Measurements from ENCODE around the gene LEFTY1. TPM values are rescaled to one million over a fixed set of nuclear protein-coding genes. Genes with fewer than 3 reads are reported as not detected.

The LEFTY1 gene
- total RNA-seq, 2 experiments from 2014 or later, result 0.09 to 1.0 TPM

DNA sequence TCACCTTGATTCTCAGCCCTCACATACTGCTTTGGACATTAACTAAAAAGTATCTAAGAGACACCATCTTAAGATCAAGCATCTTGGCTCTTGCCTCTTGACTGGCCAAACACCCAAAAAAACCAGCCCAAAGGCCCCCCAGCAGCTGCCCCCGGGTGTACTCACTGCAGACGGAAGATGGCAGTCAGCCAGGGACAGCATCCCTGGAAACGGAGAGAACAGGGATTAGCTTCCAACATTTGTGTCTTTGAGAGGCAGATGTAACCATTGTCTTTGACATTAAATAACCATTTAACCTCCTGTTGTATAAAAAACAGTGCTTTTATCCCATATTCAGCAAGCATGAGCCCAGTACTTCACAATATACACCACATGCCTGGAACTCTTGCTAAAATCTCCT is 18.0 kb downstream of the LEFTY1 start:
- Histone ChIP-seq H3K9me2 (ENCODE audit: insufficient read depth, low read length) (no peaks in the 10 kb centered on the region), H3K9me3 (ENCODE audit: low read length) (no peaks in the 10 kb centered on the region), H2AFZ (ENCODE audit: low read length) (no peak overlapping the region), H3K4me1 (ENCODE audit: insufficient read depth, low read length, poor library complexity, severe bottlenecking) (no peaks in the 10 kb centered on the region), H3K79me2 (ENCODE audit: insufficient read depth, low read depth, low read length) (no peaks in the 10 kb centered on the region), H3K4me2 (ENCODE audit: low read length) (no peak overlapping the region), H3K4me3 (ENCODE audit: low read depth, low read length, poor library complexity, severe bottlenecking) (no peak overlapping the region), H3K36me3 (ENCODE audit: insufficient read depth, low read length) (peaks cover 45% of the 10 kb centered on the region), H3K27ac (ENCODE audit: low read depth, low read length, poor library complexity, severe bottlenecking) (no peak overlapping the region), H4K20me1 (ENCODE audit: insufficient read depth, low read length) (no peaks in the 10 kb centered on the region)
- POLR2A ChIA-PET, result interaction anchor here (0.7 to 1.4 kb wide), 5 partner anchors 9 to 53 kb away, joined by 3 to 6 read pairs (median 4); no protein-coding TSS in a partner anchor
- no peak for TF ChIP-seq EZH2phosphoT487 (IDR thresholded peaks at IDR 0.05; ENCODE audit: borderline replicate concordance, low read depth, low read length)
- TF ChIP-seq, protein P1, sequence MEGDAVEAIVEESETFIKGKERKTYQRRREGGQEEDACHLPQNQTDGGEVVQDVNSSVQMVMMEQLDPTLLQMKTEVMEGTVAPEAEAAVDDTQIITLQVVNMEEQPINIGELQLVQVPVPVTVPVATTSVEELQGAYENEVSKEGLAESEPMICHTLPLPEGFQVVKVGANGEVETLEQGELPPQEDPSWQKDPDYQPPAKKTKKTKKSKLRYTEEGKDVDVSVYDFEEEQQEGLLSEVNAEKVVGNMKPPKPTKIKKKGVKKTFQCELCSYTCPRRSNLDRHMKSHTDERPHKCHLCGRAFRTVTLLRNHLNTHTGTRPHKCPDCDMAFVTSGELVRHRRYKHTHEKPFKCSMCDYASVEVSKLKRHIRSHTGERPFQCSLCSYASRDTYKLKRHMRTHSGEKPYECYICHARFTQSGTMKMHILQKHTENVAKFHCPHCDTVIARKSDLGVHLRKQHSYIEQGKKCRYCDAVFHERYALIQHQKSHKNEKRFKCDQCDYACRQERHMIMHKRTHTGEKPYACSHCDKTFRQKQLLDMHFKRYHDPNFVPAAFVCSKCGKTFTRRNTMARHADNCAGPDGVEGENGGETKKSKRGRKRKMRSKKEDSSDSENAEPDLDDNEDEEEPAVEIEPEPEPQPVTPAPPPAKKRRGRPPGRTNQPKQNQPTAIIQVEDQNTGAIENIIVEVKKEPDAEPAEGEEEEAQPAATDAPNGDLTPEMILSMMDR (conservative IDR thresholded peaks at IDR 0.05; ENCODE audit: low read length), result no peak
- CTCF ChIA-PET (ENCODE audit: unreplicated experiment), result no interaction called here
- intact Hi-C loops (cut with micrococcal nuclease; ENCODE audit: unreplicated experiment), result no loop called here
- no peak for DNase-seq (ENCODE audit: low spot score)
- no TSS peak for BruUV-seq (replicated peaks)

DNA sequence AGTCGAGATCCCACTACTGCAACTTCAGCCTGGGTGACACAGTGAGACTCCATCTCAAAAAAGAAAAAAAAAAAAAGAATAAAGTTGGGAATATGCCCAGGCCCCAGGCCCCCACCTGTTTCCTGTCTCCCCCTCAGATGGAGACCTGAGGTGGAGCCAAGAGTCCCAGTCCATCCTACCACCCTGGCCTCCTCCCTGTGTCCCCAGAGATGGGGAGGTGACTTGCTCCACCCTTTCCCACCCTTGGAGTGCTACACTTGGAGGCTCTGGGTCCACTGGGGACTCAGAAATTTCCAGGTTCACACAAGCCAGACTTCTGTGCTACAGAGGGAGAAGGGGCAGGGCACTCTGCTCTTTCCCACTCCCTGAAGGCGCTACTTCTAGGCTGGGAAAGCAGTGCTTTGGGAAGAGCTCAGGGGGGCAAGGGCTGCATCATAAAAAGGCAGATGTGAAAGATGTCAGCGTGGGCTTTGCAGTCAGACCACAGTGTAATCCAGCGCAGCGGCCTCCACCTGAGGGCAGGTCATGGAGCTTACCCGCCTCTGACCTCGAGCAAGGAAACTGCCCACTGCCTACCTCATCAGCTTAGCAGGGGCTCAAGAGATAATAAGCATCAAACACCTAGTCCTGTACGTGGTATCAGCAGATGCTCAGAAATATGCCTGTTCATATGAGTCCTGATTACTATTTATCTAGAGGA is 20.2 kb downstream of the LEFTY1 start:
- ChIA-PET CTCF (ENCODE audit: unreplicated experiment) (no interaction called here), POLR2A (no interaction called here)
- Histone ChIP-seq H3K9me2 (ENCODE audit: insufficient read depth, low read length) (no peaks in the 10 kb centered on the region), H3K4me2 (ENCODE audit: low read length) (no peak overlapping the region), H3K9me3 (ENCODE audit: low read length) (no peaks in the 10 kb centered on the region), H3K79me2 (ENCODE audit: insufficient read depth, low read depth, low read length) (no peaks in the 10 kb centered on the region), H3K4me1 (ENCODE audit: insufficient read depth, low read length, poor library complexity, severe bottlenecking) (no peaks in the 10 kb centered on the region), H4K20me1 (ENCODE audit: insufficient read depth, low read length) (no peaks in the 10 kb centered on the region), H3K36me3 (ENCODE audit: insufficient read depth, low read length) (peaks cover 54% of the 10 kb centered on the region), H3K4me3 (ENCODE audit: low read depth, low read length, poor library complexity, severe bottlenecking) (no peak overlapping the region), H3K27ac (ENCODE audit: low read depth, low read length, poor library complexity, severe bottlenecking) (no peak overlapping the region), H2AFZ (ENCODE audit: low read length) (no peak overlapping the region)
- intact Hi-C loops (cut with micrococcal nuclease; ENCODE audit: unreplicated experiment), result no loop called here
- no peak for DNase-seq (ENCODE audit: low spot score)
- TF ChIP-seq EZH2phosphoT487 (IDR thresholded peaks at IDR 0.05; ENCODE audit: borderline replicate concordance, low read depth, low read length), result no peak
- TF ChIP-seq, protein P1 (conservative IDR thresholded peaks at IDR 0.05; ENCODE audit: low read length), result no peak
- no TSS peak for BruUV-seq (replicated peaks)

DNA sequence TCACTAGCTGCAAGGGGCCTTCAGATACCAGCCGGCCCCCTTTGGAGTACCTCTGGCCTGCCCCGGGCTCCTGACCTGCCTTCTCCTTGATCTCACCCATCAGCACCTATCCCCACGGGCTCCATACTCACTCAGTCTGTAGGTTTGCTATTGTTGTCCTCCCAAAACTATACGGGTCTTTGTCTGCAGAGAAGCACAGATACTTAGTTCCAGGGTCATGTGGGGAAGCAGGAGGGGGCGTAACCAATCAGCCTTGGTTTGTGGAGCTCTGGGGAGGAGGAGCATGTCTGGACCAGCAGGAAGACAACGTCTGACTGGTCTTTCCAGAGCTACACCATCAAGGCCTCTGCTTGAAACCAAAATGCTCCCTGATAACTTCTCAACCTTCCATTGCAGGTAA is 22.0 kb downstream of the LEFTY1 start:
- DNase-seq (ENCODE audit: low spot score), result no peak
- Histone ChIP-seq H3K9me3 (ENCODE audit: low read length) (no peaks in the 10 kb centered on the region), H3K36me3 (ENCODE audit: insufficient read depth, low read length) (peaks cover 52% of the 10 kb centered on the region), H3K27ac (ENCODE audit: low read depth, low read length, poor library complexity, severe bottlenecking) (no peak overlapping the region), H4K20me1 (ENCODE audit: insufficient read depth, low read length) (no peaks in the 10 kb centered on the region), H3K9me2 (ENCODE audit: insufficient read depth, low read length) (no peaks in the 10 kb centered on the region), H3K4me3 (ENCODE audit: low read depth, low read length, poor library complexity, severe bottlenecking) (no peak overlapping the region), H3K4me1 (ENCODE audit: insufficient read depth, low read length, poor library complexity, severe bottlenecking) (no peaks in the 10 kb centered on the region), H3K4me2 (ENCODE audit: low read length) (no peak overlapping the region), H3K79me2 (ENCODE audit: insufficient read depth, low read depth, low read length) (no peaks in the 10 kb centered on the region), H2AFZ (ENCODE audit: low read length) (no peak overlapping the region)
- CTCF ChIA-PET (ENCODE audit: unreplicated experiment), result no interaction called here
- intact Hi-C loops (cut with micrococcal nuclease; ENCODE audit: unreplicated experiment), result no loop called here
- BruUV-seq (replicated peaks), result no TSS peak
- TF ChIP-seq, protein P1 (conservative IDR thresholded peaks at IDR 0.05; ENCODE audit: low read length), result no peak
- TF ChIP-seq EZH2phosphoT487 (IDR thresholded peaks at IDR 0.05; ENCODE audit: borderline replicate concordance, low read depth, low read length), result no peak
- POLR2A ChIA-PET, result interaction anchor here (1.2 kb wide), 1 partner anchor 322 kb away, joined by 4 read pairs; no protein-coding TSS in a partner anchor

Data from OCI-LY7 (cell line).